ENCODE results near the gene ZNF786.
"Not testable (repeated sequence)": the region's sequence is repeated elsewhere in the genome, so short reads cannot be mapped to it uniquely, and the experiment has no call there.

Gene ZNF786

DNA sequence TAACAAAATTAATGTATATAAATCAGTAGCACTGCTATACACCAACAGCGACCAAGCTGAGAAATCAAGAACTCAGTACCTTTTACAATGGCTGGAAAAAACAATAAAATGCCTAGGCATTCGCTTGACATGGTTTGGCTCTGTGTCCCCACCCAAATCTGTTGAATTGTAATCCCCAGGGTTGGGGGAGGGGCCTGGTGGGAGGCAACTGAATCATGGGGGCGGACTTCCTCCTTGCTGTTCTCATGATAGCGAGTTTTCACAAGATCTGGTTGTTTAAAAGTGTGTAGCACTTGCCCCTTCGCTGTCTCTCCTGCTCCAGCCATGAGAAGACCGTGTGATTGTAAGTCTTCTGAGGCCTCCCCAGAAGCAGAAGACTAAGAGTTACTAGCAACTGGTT is 8.6 kb downstream of the ZNF786 start:
- FAIRE-seq: no peak

DNA sequence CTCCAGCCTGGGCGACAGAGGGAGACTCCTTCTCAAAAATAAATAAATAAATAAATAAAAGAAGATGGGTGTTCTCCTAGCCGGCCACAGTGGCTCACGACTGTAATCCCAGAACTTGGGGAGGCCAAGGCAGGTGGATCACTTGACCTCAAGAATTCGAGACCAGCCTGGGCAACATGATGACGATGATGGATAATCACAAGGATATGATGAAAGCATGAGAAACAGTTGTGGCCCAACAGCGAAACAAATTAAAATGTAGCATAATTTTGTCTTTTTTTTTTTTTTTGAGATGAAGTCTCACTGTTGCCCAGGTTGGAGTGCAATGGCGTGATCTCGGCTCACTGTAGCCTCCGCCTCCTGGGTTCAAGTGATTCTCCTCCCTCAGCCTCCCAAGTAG is 12.9 kb downstream of the ZNF786 start:
- FAIRE-seq: no peak

DNA sequence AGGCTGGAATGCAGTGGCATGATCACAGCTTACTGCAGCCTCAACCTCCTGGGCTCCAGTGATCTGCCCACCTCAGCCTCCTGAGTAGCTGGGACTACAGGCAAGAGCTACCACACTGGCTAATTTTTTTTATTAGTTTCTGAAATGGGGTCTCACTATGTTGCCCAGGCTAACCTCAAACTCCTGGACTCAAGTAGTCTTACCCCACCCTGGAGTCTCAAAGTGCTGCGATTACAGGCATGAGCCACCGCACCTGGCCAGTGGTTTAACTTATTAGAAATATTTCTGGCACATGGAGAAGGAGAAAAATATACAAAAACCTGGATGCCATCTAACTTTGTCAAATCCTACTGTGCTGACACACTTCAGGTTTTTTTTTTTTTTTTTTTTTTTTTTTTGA is 15.2 kb downstream of the ZNF786 start:
- no peak for FAIRE-seq

DNA sequence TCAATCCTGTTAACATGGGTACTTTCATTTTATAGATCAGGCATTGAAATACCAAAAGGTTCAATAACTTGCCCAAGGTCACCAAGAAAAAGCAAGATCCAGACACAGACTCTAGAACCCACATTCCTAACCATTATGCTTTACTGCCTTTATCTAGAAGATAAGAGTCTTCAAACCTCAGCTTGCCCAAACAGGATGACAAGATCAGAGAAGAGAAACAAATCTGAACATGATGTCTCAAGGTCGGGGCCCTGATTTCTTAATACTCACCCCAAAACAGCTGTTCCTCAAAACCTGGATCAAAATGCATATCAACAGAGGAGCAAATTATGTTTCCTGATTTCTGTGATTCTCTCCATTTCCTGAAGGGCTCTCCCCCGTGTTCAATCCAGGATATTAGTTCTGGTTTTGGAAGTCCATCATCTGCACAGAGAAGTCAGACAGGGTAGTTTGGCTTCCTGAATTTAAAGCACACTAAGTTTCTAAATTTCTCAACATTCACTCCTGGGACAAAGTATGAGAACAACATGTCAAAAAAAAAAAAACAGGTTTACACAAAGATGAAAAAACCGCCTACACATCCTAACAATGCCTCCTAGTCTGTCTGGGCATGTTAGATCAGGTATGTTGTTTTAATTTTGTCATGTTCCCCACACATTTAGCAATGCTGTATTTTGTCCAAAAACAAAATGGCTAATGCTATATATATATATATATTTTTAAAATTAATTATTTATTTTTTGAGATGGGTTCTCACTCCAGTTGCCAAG is 16.2 kb downstream of the ZNF786 start:
- no peak for FAIRE-seq

DNA sequence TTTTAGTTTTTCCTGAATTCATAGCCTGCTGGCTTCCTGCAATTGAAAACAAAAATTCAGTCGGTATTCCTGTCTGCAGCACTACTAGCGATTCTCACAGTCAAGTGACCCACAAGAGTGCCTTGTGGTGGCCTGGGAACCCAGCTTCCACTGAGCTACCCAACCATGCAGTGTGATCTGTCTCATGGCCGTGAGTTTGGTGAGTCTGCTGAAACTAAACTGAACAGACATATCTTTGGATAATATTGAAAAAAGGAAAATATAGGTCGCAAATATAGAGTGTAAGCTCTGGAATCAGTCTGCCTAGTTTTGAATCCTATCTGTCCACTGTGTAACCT is 18.1 kb downstream of the ZNF786 start:
- no peak for FAIRE-seq

DNA sequence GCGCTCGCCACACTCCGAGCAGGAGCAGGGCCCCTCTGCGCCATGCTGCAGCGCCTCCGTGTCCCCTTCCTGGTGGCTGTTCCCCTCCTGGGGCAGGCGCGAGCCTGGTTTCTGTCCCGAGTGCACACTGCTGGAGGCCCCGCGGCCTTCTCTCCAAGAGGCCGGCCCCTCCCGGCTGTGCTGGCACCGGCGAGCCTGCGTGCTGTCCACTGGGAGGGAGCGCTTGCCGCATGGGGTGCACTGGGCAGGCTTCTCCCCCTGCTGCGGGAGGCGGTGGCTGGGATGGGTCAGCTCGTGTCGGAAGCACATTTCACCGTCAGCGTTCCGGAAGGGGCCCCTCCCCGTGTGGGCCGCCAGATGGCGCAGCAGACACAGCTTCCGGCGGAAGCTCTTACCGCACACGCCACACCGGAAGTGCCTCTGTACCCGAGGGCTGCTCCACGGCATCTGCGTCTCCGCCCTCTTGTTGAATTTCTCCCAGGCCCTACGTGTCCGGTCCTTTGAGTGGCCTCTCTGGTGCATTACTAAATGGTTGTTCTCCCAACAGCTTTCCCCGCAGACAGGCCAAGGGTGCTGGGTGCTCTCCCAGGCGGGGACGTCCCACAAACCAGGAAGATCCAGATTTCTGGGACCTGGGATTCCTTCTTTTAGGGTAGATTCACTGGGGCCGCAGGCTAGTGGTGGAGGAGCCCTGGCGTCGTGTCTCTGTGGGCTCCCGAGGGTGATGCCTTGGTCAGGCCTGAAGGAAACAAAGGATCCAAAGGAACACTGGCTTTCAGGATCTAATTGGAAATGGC is 18.7 kb downstream of the ZNF786 start:
- no peak for FAIRE-seq

DNA sequence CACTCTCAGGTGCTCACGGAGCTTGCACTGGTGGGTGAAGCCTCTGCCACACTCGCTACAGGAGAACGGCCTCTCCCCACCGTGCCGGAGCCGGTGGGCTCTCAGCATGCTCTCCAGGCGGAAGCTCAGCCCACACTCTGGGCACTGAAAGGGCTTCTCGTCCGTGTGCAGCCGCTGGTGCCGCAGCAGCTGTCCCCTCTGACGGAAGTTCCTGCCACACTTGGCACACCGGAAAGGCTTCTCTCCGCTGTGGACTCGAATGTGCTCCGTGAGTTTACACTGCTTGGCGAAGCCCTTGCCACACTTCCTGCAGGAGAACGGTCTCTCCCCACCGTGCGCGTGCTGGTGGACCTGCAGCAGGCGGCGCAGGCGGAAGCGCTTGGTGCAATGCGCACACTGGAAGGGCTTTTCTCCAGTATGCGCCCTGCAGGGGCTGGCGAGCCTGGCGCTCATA is 19.3 kb downstream of the ZNF786 start:
- FAIRE-seq: no peak

DNA sequence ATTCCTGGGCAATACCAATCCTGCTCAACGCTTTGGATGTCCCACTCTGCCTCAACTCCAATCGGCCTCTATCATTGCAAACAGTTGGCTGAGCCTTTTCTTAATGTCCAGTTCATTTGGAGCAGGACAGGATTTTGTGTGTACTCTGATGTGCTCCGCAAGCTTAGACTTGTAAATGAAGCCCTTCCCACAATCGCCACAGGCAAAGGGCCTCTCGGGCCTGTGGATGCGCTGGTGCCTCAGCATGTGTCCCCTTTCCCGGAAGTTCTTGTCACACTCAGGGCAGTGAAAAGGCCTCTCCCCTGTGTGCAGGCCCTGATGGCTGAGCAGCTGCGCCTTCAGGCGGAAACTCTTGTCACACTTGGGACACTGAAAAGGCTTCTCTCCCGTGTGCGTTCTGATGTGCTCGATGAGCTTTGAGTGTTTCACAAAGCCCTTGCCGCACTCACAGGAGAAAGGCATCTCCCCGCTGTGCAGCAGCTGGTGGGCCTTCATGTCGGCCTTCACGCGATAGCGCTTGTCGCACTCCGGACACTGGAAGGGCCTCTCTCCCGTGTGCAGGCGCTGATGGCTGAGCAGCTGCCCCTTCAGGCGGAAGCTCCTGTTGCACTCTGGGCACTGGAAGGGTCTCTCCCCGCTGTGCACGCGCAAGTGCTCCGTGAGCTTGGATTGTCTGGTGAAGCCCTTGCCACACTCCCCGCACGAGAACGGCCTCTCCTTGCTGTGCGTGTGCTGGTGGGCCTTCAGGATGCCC is 20.0 kb downstream of the ZNF786 start:
- FAIRE-seq: no peak

DNA sequence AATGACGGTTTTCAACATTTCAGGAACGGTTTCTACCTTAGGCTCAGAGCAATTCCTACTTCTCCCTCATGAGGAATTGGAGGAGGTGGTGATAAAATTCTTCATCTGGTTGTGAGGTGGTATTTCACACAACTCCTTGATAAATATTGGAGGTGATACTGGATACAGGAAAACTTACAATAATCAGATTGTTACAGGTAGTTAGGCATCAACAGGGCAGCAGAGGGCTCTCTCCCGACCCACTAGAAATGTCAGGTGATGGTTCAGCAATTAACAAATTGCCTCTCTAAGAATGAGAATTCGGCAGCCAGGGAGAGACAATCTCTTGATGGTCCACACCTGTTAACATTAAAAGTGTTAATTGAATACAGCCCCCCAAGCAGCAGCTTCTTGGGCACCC is 22.6 kb downstream of the ZNF786 start:
- FAIRE-seq: no peak

DNA sequence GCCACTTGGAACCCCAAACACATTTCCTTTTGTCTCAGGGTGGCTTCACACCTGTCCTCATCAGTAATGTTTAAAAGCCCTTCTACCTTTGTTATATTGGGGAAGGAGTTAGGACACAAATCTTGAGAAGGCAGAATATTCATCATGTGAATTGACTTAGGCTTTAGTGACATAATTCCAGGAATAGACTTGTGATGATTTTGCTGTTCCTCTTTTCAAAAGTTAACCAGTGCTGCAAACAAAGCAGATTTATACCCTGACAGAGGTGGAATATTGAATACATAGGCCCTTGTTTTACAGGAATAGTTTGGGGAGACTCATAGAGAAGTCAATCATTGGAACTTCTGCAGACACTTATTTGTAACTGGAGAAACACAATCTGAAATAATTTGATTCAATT is 27.0 kb downstream of the ZNF786 start:
- FAIRE-seq: no peak

DNA sequence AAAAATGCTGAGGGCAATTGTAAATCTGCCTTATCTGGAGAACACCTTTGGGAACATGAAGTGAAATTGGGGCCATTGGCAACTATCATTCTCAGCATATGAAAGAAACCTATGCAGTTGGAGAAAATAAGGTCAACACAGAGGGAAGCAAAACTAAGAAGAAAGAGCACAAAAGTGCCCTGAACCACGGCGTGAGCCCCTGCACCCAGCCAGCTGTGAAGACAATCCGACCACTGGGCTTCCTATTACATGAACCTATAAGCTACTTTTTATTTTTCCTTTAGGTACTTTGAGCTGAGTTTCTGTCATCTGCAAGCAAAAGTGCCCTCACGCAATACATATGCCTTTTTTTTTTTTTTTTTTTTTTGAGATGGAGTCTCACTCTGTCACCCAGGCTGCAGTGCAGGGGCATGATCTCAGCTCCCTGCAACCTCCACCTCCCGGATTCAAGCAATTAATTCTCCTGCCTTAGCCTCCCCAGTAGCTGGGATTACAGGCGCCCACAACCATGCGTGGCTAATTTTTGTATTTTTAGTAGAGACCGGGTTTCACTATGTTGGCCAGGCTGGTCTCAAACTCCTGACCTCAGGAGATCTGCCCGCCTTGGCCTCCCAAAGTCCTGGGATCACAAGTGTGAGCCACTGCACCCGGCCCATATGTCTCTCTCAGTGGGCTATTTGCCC is 28.2 kb downstream of the ZNF786 start:
- not testable (repeated sequence) for FAIRE-seq

DNA sequence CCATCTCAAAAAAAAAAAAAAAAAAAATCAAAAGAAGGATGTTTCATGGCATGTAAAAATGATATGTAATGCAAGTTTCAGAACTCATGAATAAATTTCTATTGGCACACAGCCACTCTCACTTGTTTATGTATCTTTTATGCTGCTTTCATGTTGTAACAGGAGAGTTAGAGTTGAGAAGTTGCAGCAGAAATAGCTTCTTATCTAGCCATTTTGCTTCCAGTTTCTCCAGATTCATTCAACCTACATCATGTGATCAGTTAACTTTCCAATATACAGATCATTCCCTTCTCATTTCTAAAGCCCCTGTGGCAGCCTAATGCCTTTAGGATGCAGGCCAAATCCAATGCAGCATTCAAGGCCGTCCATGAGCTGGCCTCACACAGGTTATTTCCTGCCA is 30.4 kb downstream of the ZNF786 start:
- no peak for FAIRE-seq

DNA sequence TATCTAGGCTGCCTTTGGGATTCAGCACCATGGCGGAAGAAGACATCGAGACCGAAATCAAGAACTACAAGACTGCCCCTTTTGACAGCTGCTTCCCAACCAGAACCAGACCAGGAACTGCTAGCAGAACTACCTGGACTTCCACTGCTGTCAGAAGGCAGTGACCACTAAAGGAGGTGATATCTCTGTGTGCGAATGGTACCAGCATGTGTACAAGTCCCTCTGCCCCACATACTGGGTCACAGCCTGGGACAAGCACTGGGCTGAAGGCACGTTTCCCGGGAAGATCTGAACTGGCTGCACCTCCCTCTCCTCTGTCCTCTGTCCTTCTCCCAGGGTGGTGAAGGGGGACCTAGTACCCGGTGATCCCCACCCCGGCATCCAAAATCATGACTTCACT is 36.6 kb downstream of the ZNF786 start:
- FAIRE-seq: no peak

DNA sequence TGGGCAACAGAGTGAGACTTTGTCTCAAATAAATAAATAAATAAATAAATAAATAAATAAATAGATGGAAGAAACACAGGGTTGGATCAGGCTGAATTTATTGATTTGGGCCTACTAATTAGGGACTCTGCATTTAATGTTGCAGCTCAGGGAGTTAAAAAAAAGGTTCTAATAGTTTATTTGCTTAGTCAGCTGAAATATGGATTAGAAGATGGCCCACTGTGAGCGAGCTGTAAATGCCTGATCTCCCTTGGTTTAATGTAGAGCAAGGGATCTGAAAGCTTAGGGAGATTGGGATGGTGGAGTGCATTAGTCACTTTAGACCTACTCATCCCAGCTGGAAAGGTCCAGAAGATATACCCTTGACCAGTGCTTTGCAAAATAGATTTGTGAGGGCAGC is 37.1 kb downstream of the ZNF786 start:
- no peak for FAIRE-seq

DNA sequence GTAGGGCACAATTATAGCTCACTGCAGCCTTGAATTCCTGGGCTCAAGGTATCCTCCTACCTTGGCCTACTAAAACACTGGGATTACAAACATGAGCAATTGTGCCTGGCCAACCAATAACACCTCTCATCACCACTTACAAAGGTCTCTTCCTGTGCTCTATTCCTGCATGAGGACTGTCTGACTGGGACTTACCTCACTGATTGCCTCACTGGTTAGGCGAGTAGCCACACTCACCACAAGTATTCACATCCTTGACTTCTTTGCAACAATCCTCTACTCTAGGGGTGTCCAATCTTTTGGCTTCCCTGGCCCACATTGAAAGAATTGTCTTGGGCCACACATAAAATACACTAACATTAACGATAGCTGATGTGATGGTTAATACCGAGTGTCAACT is 39.6 kb downstream of the ZNF786 start:
- FAIRE-seq: no peak

DNA sequence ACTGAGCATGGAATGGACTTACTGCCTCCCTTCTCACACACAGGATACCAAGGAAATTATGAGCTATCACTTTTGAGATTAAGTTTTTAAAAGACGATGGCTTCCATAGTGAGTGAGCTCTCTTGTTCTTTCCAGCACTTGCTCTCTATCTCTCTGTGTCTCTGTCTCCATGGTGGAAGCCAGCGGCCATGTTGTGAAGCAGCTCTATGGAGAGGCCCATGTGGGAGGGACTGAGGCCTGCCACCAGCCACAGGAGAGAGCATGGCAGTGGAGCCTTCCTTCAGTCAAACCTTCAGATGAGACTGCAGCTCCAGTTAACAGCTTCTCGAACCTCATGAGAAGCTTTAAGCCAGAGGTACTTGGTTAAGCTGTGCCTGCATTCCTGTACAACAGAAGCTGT is 41.7 kb downstream of the ZNF786 start:
- FAIRE-seq: no peak

DNA sequence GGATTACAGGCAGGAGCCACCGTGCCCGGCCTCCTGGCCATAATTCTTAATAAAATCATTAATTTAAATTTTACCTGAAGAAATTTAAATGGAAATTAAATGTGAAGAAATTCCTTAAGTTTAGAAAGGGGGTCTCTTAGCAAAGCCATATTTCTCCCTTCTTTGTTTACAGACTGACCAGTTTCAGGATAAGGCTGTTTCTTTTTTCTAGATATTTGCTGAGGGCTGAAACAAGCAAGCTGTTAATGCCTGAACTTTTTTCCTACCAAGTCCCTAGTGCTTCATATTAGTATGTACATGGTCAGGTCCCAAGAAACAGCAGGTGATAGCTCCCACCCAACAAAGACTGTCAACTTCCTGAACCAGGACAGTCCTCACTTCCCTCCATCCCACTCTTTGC is 44.1 kb downstream of the ZNF786 start:
- no peak for FAIRE-seq

DNA sequence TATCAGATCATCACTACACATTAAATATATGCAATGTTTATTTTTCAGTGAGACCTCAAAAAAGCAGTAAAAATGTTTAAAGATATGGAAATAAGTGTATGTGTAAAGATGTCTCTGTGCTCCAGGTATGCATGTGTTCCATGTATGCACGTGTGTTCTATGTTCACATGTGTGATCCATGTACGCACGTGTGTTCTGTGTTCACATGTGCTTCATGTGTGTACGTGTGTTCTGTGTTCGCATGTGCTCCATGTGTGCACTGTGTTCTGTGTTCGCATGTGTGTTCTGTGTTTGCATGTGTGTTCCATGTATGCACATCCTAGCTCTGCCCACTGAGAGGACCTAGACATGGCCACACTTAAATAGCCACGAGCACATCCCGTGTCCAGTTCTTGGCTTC is 46.6 kb downstream of the ZNF786 start:
- no peak for FAIRE-seq

DNA sequence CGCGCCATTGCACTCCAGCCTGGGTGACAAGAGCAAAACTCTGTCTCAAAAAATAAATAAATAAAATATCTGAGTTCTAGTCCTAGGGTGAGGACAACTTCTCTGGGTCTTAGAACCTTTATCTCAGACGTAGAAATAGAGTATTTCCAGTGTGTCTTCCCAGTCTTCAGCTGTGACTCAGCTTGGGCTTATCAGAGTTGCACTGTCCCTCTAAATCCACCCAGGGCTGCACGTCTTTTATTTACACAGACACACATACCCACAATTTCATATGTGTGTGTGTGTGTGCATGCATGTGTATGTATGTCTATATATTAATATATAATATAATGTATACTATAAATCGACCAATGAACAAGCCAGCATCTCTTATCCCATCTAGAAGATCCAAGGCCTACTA is 49.2 kb downstream of the ZNF786 start:
- no peak for FAIRE-seq

DNA sequence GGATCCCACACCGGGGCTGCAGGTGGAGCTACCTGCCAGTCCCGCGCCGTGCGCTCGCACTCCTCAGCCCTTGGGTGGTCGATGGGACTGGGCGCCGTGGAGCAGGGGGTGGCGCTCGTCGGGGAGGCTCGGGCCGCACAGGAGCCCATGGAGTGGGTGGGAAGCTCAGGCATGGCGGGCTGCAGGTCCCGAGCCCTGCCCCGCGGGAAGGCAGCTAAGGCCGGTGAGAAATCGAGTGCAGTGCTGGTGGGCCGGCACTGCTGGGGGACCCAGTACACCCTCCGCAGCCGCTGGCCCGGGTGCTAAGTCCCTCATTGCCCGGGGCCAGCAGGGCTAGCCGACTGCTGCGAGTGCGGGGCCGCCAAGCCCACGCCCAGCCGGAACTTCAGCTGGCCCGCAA is 51.9 kb downstream of the ZNF786 start:
- FAIRE-seq: not testable (repeated sequence)

DNA sequence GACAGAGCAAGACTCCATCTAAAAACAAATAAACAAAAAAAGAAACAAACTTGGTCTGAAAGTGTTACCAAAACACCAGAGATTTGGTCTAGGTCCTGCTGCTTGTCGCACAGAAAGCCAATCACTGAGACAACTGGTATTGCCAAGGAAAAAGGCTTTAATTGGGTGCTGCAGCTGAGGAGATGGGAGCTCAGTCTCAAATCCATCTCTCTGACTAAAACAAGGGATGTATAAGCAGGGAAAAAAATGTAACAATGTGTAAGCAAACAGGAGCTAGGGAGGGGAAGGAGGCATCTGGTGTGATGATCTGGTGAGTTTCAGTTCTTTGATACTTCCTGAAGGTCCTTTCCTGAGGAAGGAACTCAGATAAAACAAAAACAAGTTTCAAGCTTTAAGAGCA is 53.8 kb downstream of the ZNF786 start:
- no peak for FAIRE-seq

DNA sequence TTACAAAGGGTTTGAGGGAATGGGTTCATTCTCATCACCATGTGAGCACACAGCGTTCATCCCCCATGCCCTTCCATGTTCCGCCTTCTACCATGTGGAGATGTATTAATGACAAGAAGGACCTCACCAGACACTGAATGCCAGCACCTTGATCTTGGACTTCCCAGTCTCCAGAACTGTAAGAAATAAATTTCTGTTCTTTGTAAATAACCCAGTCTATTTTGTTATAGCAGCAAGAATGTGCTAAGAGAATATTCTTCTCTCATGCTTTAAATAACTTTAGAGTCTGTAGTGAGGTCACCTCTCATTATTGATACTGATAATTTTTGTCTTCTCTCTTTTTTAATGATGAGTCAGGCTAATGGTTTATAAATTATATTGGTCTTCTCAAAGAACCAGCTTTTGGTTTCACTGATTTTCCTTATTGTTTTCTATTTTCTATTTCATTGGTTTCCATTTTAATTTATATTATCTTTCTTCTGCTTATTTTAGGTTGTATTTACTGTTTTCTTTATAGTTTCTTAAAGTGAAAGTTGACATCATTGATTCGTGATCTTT is 59.1 kb downstream of the ZNF786 start:
- no peak for FAIRE-seq

DNA sequence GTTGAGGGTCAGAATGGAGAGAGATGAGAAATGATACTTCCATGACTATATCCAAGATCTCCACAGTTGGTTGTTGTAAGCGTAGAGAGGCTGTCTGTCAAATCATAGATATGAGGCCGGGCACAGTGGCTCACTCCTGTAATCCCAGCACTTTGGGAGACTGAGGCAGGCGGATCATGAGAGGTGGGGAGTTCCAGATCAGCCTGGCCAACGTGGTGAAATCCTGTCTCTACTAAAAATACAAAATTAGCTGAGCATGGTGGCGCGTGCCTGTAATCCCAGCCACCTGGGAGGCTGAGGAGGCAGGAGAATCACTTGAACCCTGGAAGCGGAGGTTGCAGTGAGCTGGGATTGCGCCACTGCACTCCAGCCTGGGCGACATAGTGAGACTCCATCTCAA is 60.1 kb downstream of the ZNF786 start:
- FAIRE-seq: not testable (repeated sequence)
